Tibial nerve (tissue), 3 donors: Measurements from ENCODE around the gene CPT1B.

Source experiments
- CTCF ChIP-seq, 5 experiments: fragments of 200-600 bp in 3 of 5; fragments of 450-650 bp in 2 of 5; sonication (generic) in 3 of 5; IDR thresholded peaks; one replicate each; pipeline ENCODE4 v1.5.1; 2016 to 2019; ENCODE audit warnings: antibody characterized with exemption in 5 of 5, mild to moderate bottlenecking in 3 of 5, moderate library complexity in 2 of 5
- POLR2A ChIP-seq, 2 donors: fragments of 450-650 bp; IDR thresholded peaks; one replicate each; pipeline ENCODE4 v1.6.1; 2017; ENCODE audit warnings: antibody characterized with exemption in 2 of 2, mild to moderate bottlenecking in 2 of 2, moderate library complexity in 2 of 2

DNA sequence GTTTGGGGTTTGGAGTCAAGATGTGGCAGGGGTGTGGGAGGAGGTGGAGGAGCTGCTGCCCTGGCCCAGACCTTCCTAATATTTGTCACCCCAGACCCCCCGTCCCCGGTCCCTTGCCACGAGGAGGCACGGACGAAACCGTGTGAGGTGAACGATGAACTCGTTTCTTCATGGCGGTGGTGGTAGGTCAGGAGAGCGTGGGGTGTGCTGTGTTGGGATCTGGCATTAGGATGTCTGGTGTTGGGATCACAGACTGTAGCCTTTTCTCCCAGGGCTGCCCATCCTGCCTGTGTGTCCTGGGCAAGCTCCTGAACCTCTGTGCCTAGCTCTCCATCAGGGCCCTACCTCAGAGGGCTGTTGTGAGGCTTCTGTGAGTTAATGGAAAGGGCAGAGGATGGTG lies 30.8 kb upstream of the CPT1B start:
- TF ChIP-seq POLR2A (IDR thresholded peaks at IDR 0.05) (no peak), CTCF (IDR thresholded peaks at IDR 0.05) (no peak)
